HG03095 (cell line): ENCODE measurements around the gene DOCK1.
"Not testable (repeated sequence)": the region's sequence is repeated elsewhere in the genome, so short reads cannot be mapped to it uniquely, and the experiment has no call there.

ENCODE experiments used
- ATAC-seq: cut with Tn5 transposase; IDR thresholded peaks from one replicate; pipeline ENCODE4 v1.9.1; 2021; ENCODE audit warnings: moderate library complexity; ENCODE audit not compliant: unreplicated experiment

Gene DOCK1

GRCh38 chr10:126902157-126902556 is 3.1 kb upstream of the DOCK1 start:
- ATAC-seq: no peak

GRCh38 chr10:126903656-126904360 is 1.4 kb upstream of the DOCK1 start:
- ATAC-seq: no peak

GRCh38 chr10:126904516-126904817 is 761 bp upstream of the DOCK1 start:
- no peak for ATAC-seq

GRCh38 chr10:126905776-126906703 is 812 bp downstream of the DOCK1 start:
- ATAC-seq: no peak

- ATAC-seq: no peak
These were observed 1.6 kb downstream of the DOCK1 start for GRCh38 chr10:126906704-126907422.

- ATAC-seq: no peak
These were observed 2.3 kb downstream of the DOCK1 start for GRCh38 chr10:126907423-126907970.

- ATAC-seq: no peak
These were observed 3.0 kb downstream of the DOCK1 start for GRCh38 chr10:126908225-126908624.

- no peak for ATAC-seq
These were observed 3.5 kb downstream of the DOCK1 start for GRCh38 chr10:126908729-126909128.

GRCh38 chr10:126909147-126909546 is 3.9 kb downstream of the DOCK1 start:
- ATAC-seq: no peak

GRCh38 chr10:126910196-126910595 is 5.0 kb downstream of the DOCK1 start:
- ATAC-seq: no peak

GRCh38 chr10:126910798-126911197 is 5.6 kb downstream of the DOCK1 start:
- no peak for ATAC-seq

- ATAC-seq: no peak
These were observed 6.1 kb downstream of the DOCK1 start for GRCh38 chr10:126911301-126911700.

GRCh38 chr10:126913316-126913715 is 8.1 kb downstream of the DOCK1 start:
- no peak for ATAC-seq

GRCh38 chr10:126914561-126914960 is 9.3 kb downstream of the DOCK1 start:
- ATAC-seq: no peak

- ATAC-seq: not testable (repeated sequence)
These were observed 11.7 kb downstream of the DOCK1 start for GRCh38 chr10:126916952-126917351.

GRCh38 chr10:126917375-126917774 is 12.1 kb downstream of the DOCK1 start:
- no peak for ATAC-seq

- ATAC-seq: no peak
These were observed 13.0 kb downstream of the DOCK1 start for GRCh38 chr10:126917975-126918908.

- no peak for ATAC-seq
These were observed 14.2 kb downstream of the DOCK1 start for GRCh38 chr10:126919426-126919825.

GRCh38 chr10:126921162-126921561 is 15.9 kb downstream of the DOCK1 start:
- ATAC-seq: no peak

- ATAC-seq: no peak
These were observed 16.8 kb downstream of the DOCK1 start for GRCh38 chr10:126921974-126922525.
